Vagina (tissue), 2 donors: ENCODE results near the gene KIDINS220. TPM values are rescaled to one million over a fixed set of nuclear protein-coding genes. Genes with fewer than 3 reads are reported as not detected.
A peak's percentile ranks its signal among the peaks of the same experiment; 100 is the strongest.

Experiments used
- DNase-seq, 2 donors: peaks; one replicate each; pipeline ENCODE4 v3.0.0-alpha.2; 2017; ENCODE audit errors: extremely low spot score in 2 of 2
- H3K27ac ChIP-seq: fragments of 200-600 bp; sonication (generic); one replicate; pipeline ENCODE4 v1.5.1; 2019
- H3K27me3 ChIP-seq: fragments of 200-600 bp; sonication (generic); one replicate; pipeline ENCODE4 v1.5.1; 2019
- H3K36me3 ChIP-seq, 2 donors: fragments of 200-600 bp; sonication (generic); one replicate each; pipeline ENCODE4 v1.5.1; 2017 to 2019
- H3K4me1 ChIP-seq: fragments of 200-600 bp; sonication (generic); one replicate; pipeline ENCODE4 v1.5.1; 2019
- H3K4me3 ChIP-seq, 2 donors: fragments of 200-600 bp; sonication (generic); 1 replicate in 1 of 2; 2 replicates in 1 of 2; pipeline ENCODE4 v1.5.1; 2016 to 2019
- H3K9me3 ChIP-seq: fragments of 200-600 bp; sonication (generic); one replicate; pipeline ENCODE4 v1.5.1; 2019
- POLR2A ChIP-seq, 2 donors: fragments of 450-650 bp; IDR thresholded peaks; one replicate each; pipeline ENCODE4 v1.6.1; 2017; ENCODE audit warnings: antibody characterized with exemption in 2 of 2, mild to moderate bottlenecking in 2 of 2, moderate library complexity in 2 of 2
- POLR2AphosphoS5 ChIP-seq, 2 donors: sonication (generic); formaldehyde crosslinking; IDR thresholded peaks; one replicate each; pipeline ENCODE4 v1.9.0; 2017; ENCODE audit warnings: antibody characterized with exemption in 2 of 2, mild to moderate bottlenecking in 2 of 2, low read depth in 1 of 2; ENCODE audit not compliant: insufficient read depth in 1 of 2
- intact Hi-C: fragments of 100-400 bp; cut with DNase I; formaldehyde crosslinking; loops from one replicate; pipeline ENCODE4 v1.15.1; 2023
- total RNA-seq: library from RNA; depleted of rRNA; stranded (reverse); fragments of >200 nt; gene quantifications from one replicate; pipeline ENCODE4 v1.2.3, GENCODE V29; 2016
- TF ChIP-seq, protein P1 (sequence below), 3 experiments: fragments of 450-650 bp in 2 of 3; fragments of 200-600 bp in 1 of 3; sonication (generic) in 1 of 3; IDR thresholded peaks; one replicate each; pipeline ENCODE4 v1.5.1; 2017 to 2019; ENCODE audit warnings: antibody characterized with exemption in 3 of 3, mild to moderate bottlenecking in 2 of 3, moderate library complexity in 2 of 3

KIDINS220 gene
- total RNA-seq, 1 donor from 2014 or later: 67.8 TPM

DNA sequence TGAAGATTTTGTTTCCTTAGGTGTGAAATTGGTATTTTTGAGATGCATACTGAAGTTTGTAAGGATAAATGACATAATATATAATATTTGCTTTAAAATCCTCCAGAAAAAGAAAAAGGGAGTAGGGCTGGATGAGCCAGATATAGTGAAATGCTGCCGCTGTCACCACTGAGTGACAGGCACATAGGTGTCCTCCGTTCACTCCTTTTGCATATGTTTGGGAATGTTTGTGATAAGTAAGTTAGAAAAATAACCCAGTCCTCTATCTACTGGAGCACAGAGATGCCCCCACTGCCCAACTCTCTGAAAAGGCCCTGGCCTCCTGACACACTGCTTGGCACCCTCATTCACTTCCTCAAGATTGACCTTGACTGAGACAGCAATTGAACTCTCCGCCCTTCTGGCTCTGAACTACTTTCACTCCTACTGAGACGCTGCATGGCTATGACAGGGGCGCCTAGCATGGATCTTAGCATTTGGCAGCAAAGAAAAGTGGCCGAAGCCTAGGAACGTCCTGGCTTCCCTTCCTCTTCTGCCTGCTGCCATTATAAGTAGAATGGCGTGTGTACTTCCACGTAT lies 145.5 kb downstream of the KIDINS220 start:
- H3K9me3 ChIP-seq: no peaks in the 10 kb centered on the region
- TF ChIP-seq POLR2AphosphoS5 (IDR thresholded peaks at IDR 0.05; ENCODE audit: insufficient read depth in 1 of 2, low read depth in 1 of 2) (no peak), POLR2A (IDR thresholded peaks at IDR 0.05) (no peak)
- TF ChIP-seq, protein P1, sequence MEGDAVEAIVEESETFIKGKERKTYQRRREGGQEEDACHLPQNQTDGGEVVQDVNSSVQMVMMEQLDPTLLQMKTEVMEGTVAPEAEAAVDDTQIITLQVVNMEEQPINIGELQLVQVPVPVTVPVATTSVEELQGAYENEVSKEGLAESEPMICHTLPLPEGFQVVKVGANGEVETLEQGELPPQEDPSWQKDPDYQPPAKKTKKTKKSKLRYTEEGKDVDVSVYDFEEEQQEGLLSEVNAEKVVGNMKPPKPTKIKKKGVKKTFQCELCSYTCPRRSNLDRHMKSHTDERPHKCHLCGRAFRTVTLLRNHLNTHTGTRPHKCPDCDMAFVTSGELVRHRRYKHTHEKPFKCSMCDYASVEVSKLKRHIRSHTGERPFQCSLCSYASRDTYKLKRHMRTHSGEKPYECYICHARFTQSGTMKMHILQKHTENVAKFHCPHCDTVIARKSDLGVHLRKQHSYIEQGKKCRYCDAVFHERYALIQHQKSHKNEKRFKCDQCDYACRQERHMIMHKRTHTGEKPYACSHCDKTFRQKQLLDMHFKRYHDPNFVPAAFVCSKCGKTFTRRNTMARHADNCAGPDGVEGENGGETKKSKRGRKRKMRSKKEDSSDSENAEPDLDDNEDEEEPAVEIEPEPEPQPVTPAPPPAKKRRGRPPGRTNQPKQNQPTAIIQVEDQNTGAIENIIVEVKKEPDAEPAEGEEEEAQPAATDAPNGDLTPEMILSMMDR (IDR thresholded peaks at IDR 0.05): no peak
- intact Hi-C loops: no loop called here
- no peak overlapping the region for H3K4me3 ChIP-seq
- H3K36me3 ChIP-seq: no peaks in the 10 kb centered on the region
- H3K27ac ChIP-seq: no peak overlapping the region
- no peaks in the 10 kb centered on the region for H3K27me3 ChIP-seq
- no peak for DNase-seq
- H3K4me1 ChIP-seq: peaks cover 6% of the 10 kb centered on the region

GRCh38 chr2:8685697-8686358 lies 151.6 kb downstream of the KIDINS220 start:
- Histone ChIP-seq H3K27ac (peak overlapping the region; percentile 90), H3K4me3 (peak overlapping the region; percentile 63 to 94), H3K27me3 (no peaks in the 10 kb centered on the region), H3K9me3 (no peaks in the 10 kb centered on the region), H3K36me3 (no peaks in the 10 kb centered on the region), H3K4me1 (peaks cover 20% of the 10 kb centered on the region)
- TF ChIP-seq, protein P1 (IDR thresholded peaks at IDR 0.05): peak; percentile 90 to 100 (median 93)
- no peak for TF ChIP-seq POLR2AphosphoS5 (IDR thresholded peaks at IDR 0.05; ENCODE audit: insufficient read depth in 1 of 2, low read depth in 1 of 2)
- no peak for DNase-seq
- intact Hi-C loops: loop anchor here (5.0 kb wide), 1 partner anchor 964 kb away; no protein-coding TSS in a partner anchor

DNA sequence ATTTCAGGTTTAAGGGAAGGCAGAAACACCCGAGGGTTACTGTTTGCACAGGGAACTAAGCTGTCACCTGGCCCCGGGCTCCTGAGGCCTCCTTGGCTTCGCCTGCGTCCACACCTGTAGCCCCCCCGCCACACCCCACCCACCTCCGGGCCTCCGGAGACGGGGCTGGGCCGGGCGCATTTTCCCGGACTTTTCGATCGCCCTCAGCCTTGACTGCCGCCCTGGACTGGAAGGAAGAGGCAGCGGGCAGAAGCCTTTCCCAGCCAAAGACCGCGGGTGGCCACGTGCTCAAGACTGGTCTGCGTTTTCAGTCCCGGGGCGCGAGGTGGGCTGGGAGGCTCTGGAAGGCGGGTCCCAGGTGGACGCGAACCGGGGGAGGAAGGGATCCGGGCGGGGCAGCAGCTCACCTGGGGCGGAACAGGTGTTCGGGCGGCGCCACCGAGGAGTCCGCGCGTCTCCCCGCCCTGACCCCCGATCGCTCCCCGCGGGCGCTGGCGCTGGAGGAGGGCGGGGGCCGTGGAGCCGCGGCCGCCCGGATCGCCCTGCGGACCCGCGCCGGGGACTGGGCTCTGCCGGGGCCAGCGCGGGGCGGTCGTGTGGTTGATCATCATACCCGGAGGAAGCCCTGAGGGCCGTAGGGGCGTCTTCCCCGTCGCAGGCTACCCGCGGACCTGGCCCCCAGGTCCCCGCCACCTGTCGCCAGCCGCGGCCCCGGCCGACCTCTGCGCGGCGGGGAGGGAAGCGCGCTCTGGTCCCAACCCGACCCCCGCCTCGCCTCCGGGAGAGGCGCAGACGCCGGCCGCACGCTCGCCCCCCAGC lies 152.3 kb downstream of the KIDINS220 start:
- TF ChIP-seq, protein P1 (IDR thresholded peaks at IDR 0.05): no peak
- peak in 1 of 2 donors; percentile 66 for TF ChIP-seq POLR2AphosphoS5 (IDR thresholded peaks at IDR 0.05; ENCODE audit: insufficient read depth in 1 of 2, low read depth in 1 of 2)
- Histone ChIP-seq H3K36me3 (no peaks in the 10 kb centered on the region), H3K4me1 (peaks cover 28% of the 10 kb centered on the region), H3K9me3 (no peaks in the 10 kb centered on the region), H3K27ac (peak overlapping the region; percentile 90), H3K27me3 (no peaks in the 10 kb centered on the region), H3K4me3 (peak overlapping the region; percentile 63 to 94)
- no peak for DNase-seq
- intact Hi-C loops: loop anchor here (5.0 kb wide), 3 partner anchors 73 to 963 kb away; no protein-coding TSS in a partner anchor

- Histone ChIP-seq H3K9me3 (no peaks in the 10 kb centered on the region), H3K27me3 (no peaks in the 10 kb centered on the region), H3K27ac (peak overlapping the region; percentile 90), H3K36me3 (no peaks in the 10 kb centered on the region), H3K4me3 (peak overlapping the region; percentile 63 to 94), H3K4me1 (peaks cover 33% of the 10 kb centered on the region)
- no peak for TF ChIP-seq POLR2AphosphoS5 (IDR thresholded peaks at IDR 0.05; ENCODE audit: insufficient read depth in 1 of 2, low read depth in 1 of 2)
- TF ChIP-seq, protein P1 (IDR thresholded peaks at IDR 0.05): no peak
- TF ChIP-seq POLR2A (IDR thresholded peaks at IDR 0.05): no peak
- intact Hi-C loops: loop anchor here (5.0 kb wide), 2 partner anchors 72 to 147 kb away; no protein-coding TSS in a partner anchor
- DNase-seq: no peak
Observed at GRCh38 chr2:8684540-8684877, 152.9 kb downstream of the KIDINS220 start.
